ENCODE measurements around the gene ZNF574.

ZNF574 gene

GRCh38 chr19:42121656-42122069, 45.7 kb downstream of the ZNF574 start:
- peak; percentile 78 for DNase-seq (ENCODE audit: low read depth)
- no peak overlapping the region for H3K4me3 ChIP-seq (ENCODE audit: control insufficient read depth, low read depth, low read length)
- no peak for TF ChIP-seq CTCF (conservative IDR thresholded peaks at IDR 0.05; ENCODE audit: control insufficient read depth, insufficient read depth, low read depth, low read length)

GRCh38 chr19:42122691-42123607, 47.0 kb downstream of the ZNF574 start:
- no peak for DNase-seq (ENCODE audit: low read depth)
- no peak overlapping the region for H3K4me3 ChIP-seq (ENCODE audit: control insufficient read depth, low read depth, low read length)
- TF ChIP-seq CTCF (conservative IDR thresholded peaks at IDR 0.05; ENCODE audit: control insufficient read depth, insufficient read depth, low read depth, low read length), result no peak

GRCh38 chr19:42123765-42124164, 47.8 kb downstream of the ZNF574 start:
- no peak for TF ChIP-seq CTCF (conservative IDR thresholded peaks at IDR 0.05; ENCODE audit: control insufficient read depth, insufficient read depth, low read depth, low read length)
- no peak overlapping the region for H3K4me3 ChIP-seq (ENCODE audit: control insufficient read depth, low read depth, low read length)
- DNase-seq (ENCODE audit: low read depth), result no peak

GRCh38 chr19:42124386-42124901, 48.5 kb downstream of the ZNF574 start:
- H3K4me3 ChIP-seq (ENCODE audit: control insufficient read depth, low read depth, low read length), result no peak overlapping the region
- no peak for DNase-seq (ENCODE audit: low read depth)
- no peak for TF ChIP-seq CTCF (conservative IDR thresholded peaks at IDR 0.05; ENCODE audit: control insufficient read depth, insufficient read depth, low read depth, low read length)

GRCh38 chr19:42125536-42125935, 49.6 kb downstream of the ZNF574 start:
- DNase-seq (ENCODE audit: low read depth), result no peak
- H3K4me3 ChIP-seq (ENCODE audit: control insufficient read depth, low read depth, low read length), result no peak overlapping the region
- no peak for TF ChIP-seq CTCF (conservative IDR thresholded peaks at IDR 0.05; ENCODE audit: control insufficient read depth, insufficient read depth, low read depth, low read length)

- TF ChIP-seq CTCF (conservative IDR thresholded peaks at IDR 0.05; ENCODE audit: control insufficient read depth, insufficient read depth, low read depth, low read length), result no peak
- DNase-seq (ENCODE audit: low read depth), result no peak
- no peak overlapping the region for H3K4me3 ChIP-seq (ENCODE audit: control insufficient read depth, low read depth, low read length)
Measured at GRCh38 chr19:42126574-42126973, 50.6 kb downstream of the ZNF574 start.

Measured in fibroblast of mammary gland (primary cell).